K562 (cell line): ENCODE data around the gene SPATA25. TPM values are rescaled to one million over a fixed set of nuclear protein-coding genes. Genes with fewer than 3 reads are reported as not detected.

Experiments
- ATAC-seq: fragments of 200-7000 bp; cut with Tn5 transposase; 3 replicates; pipeline ENCODE4 v1.9.1; 2020; ENCODE audit warnings: moderate library complexity
- BruUV-seq: library from RNA; stranded (reverse); fragments of 400-500 nt; replicated peaks from 2 replicates; lab custom pipeline; 2021; lab: Mats Ljungman, UMichigan
- CTCF ChIA-PET: fragments of 300-600 bp; formaldehyde crosslinking; extraction: SDS; loops from one replicate; lab custom pipeline; 2021; ENCODE audit warnings: low intra/inter-chr PET ratio; lab: Yijun Ruan, JAX
- POLR2A ChIA-PET: fragments of 300-600, 350-650 bp; sonication (Branson Sonifier 250); formaldehyde crosslinking; extraction: SDS; loops from one replicate; lab custom pipeline; 2021; ENCODE audit warnings: antibody characterized with exemption, inconsistent platforms; lab: Yijun Ruan, JAX
- DNase-seq, 4 experiments: peaks; one replicate each; pipeline versions ENCODE4 v3.0.0 to v3.0.0-alpha.2; 2011 to 2018; ENCODE audit warnings: low spot score in 3 of 4, mixed read lengths in 3 of 4; ENCODE audit errors: extremely low read depth in 1 of 4
- FAIRE-seq: peaks from 2 replicates; lab custom pipeline; 2011; peaks lifted over from hg19 to GRCh38; lab: Jason Lieb, UNC
- H2AFZ ChIP-seq: 2 replicates; pipeline ENCODE4 v1.6.0; 2011; ENCODE audit warnings: low read depth, low read length, control low read depth, inconsistent platforms
- H3K27ac ChIP-seq: fragments of 200-600 bp; 3 replicates; pipeline ENCODE4 v1.8.0; 2011; ENCODE audit warnings: low read depth, mild to moderate bottlenecking, control low read depth, inconsistent platforms, low read length, moderate library complexity, mixed read lengths; ENCODE audit errors: extremely low read depth
- H3K27me3 ChIP-seq, 2 experiments: fragments of 300-600 bp in 1 of 2; 2 replicates in 1 of 2; 3 replicates in 1 of 2; pipeline versions ENCODE4 v1.6.0 to v1.8.0; 2011; ENCODE audit warnings: inconsistent platforms in 2 of 2, low read length in 2 of 2, mild to moderate bottlenecking in 1 of 2, mixed read lengths in 1 of 2, moderate library complexity in 1 of 2; ENCODE audit not compliant: control insufficient read depth in 2 of 2, insufficient read depth in 2 of 2
- H3K36me3 ChIP-seq: fragments of 300-600 bp; 3 replicates; pipeline ENCODE4 v1.8.0; 2011; ENCODE audit warnings: mild to moderate bottlenecking, low read length, inconsistent platforms; ENCODE audit not compliant: control insufficient read depth, insufficient read depth
- H3K4me1 ChIP-seq, 2 experiments: fragments of 200-600 bp in 1 of 2; replicated peaks in 1 of 2; 2 replicates in 1 of 2; 3 replicates in 1 of 2; pipeline versions ENCODE4 v1.5.1 to v1.8.0; 2011; ENCODE audit warnings: inconsistent platforms in 2 of 2, low read length in 2 of 2, mild to moderate bottlenecking in 1 of 2, mixed read lengths in 1 of 2, moderate library complexity in 1 of 2; ENCODE audit not compliant: control insufficient read depth in 2 of 2, insufficient read depth in 2 of 2
- H3K4me2 ChIP-seq: 2 replicates; pipeline ENCODE4 v1.6.1; 2011; ENCODE audit warnings: low read length, control low read depth, inconsistent platforms, mixed read lengths; ENCODE audit not compliant: insufficient read depth
- H3K4me3 ChIP-seq: fragments of 200-600 bp; sonication (generic), shearing (Covaris generic); 2 replicates; pipeline ENCODE4 v1.5.1; 2016; ENCODE audit warnings: control low read depth, inconsistent platforms
- H3K79me2 ChIP-seq: fragments of 200-600 bp; 3 replicates; pipeline ENCODE4 v1.8.0; 2011; ENCODE audit warnings: low read length, inconsistent platforms; ENCODE audit not compliant: control insufficient read depth, insufficient read depth
- H3K9ac ChIP-seq, 2 experiments: 2 replicates each; pipeline versions ENCODE4 v1.6.0 to v1.6.1; 2011; ENCODE audit warnings: low read depth in 2 of 2, low read length in 2 of 2, control low read depth in 1 of 2, inconsistent platforms in 1 of 2, mild to moderate bottlenecking in 1 of 2, mixed read lengths in 1 of 2; ENCODE audit not compliant: insufficient read depth in 1 of 2
- H3K9me1 ChIP-seq: one replicate; pipeline ENCODE4 v1.6.0; 2011; ENCODE audit warnings: inconsistent platforms, mild to moderate bottlenecking, low read length, moderate library complexity; ENCODE audit not compliant: control insufficient read depth, insufficient read depth
- H3K9me3 ChIP-seq: replicated peaks from 2 replicates; pipeline ENCODE4 v1.5.1; 2011; ENCODE audit warnings: low read depth, low read length, inconsistent platforms; ENCODE audit not compliant: control insufficient read depth, insufficient read depth
- H4K20me1 ChIP-seq: replicated peaks from 2 replicates; pipeline ENCODE4 v1.6.1; 2011; ENCODE audit warnings: low read length, inconsistent platforms, mixed read lengths; ENCODE audit not compliant: control insufficient read depth, insufficient read depth
- CEBPG ChIP-seq, 3 experiments: fragments of 200-800 bp in 1 of 3; sonication (Bioruptor generic) in 1 of 3; sonication (generic) in 1 of 3; formaldehyde crosslinking in 1 of 3; IDR thresholded peaks in 2 of 3; conservative IDR thresholded peaks in 1 of 3; 2 replicates each; pipeline versions ENCODE4 v1.6.1 to v1.8.0; 2016 to 2022; ENCODE audit warnings: missing compliant biosample characterization in 2 of 3, missing genetic modification characterization in 2 of 3, mild to moderate bottlenecking in 1 of 3, missing genetic modification reagents in 1 of 3
- NELFE ChIP-seq: IDR thresholded peaks from 2 replicates; pipeline ENCODE4 v1.6.1; 2011; ENCODE audit warnings: mild to moderate bottlenecking; ENCODE audit not compliant: insufficient read depth, insufficient read length
- SPI1 ChIP-seq: IDR thresholded peaks from 2 replicates; pipeline ENCODE4 v1.6.1; 2011; ENCODE audit warnings: low read depth, low read length, control low read depth, borderline replicate concordance
- WGBS: fragments of 100-300 bp; shearing (Covaris generic); methylation state at CpG from one replicate; pipeline ENCODE4 v1.1.6; 2016; ENCODE audit warnings: low coverage, mixed read lengths; ENCODE audit not compliant: insufficient coverage; ENCODE audit errors: missing lambda C conversion rate; 5-methylcytosine and 5-hydroxymethylcytosine counted together
- in situ Hi-C: fragments of 300-500 bp; cut with MboI; formaldehyde crosslinking; loops from 4 replicates; pipeline ENCODE4 v1.15.0; 2018; ENCODE audit warnings: inconsistent platforms, mixed read lengths
- intact Hi-C: fragments of 100-400 bp; cut with micrococcal nuclease; formaldehyde crosslinking; loops from 2 replicates; pipeline ENCODE4 v1.14.2; 2022
- polyA plus RNA-seq, 8 experiments: library from polyadenylated mRNA; depleted of rRNA in 4 of 8; stranded (reverse) in 5 of 8; unstranded in 3 of 8; fragments of >200 nt; fragmentation: Nextera tagmentation in 2 of 8; fragmentation: Illumina TruSeq in 1 of 8; extraction: Ambion mirVana in 2 of 8; extraction: Trizol in 1 of 8; gene quantifications; 2 replicates each; pipeline versions ENCODE4 v1.2.1 to v1.2.3, GENCODE V29; 2011 to 2014; ENCODE audit warnings: inconsistent platforms in 1 of 8, missing spikeins in 1 of 8
- total RNA-seq, 7 experiments: library from RNA; depleted of rRNA in 6 of 7; stranded (reverse); fragments of >200 nt in 6 of 7; fragmentation: Illumina TruSeq in 2 of 7; extraction: Trizol in 2 of 7; gene quantifications; 2 replicates each; pipeline versions ENCODE4 v1.2.1 to v1.2.3, GENCODE V29; 2011 to 2021; ENCODE audit warnings: low replicate concordance in 1 of 7

Gene SPATA25
- total and polyA plus RNA-seq, 9 of the 15 experiments (the other 6 are each of a cell fraction or from before 2014, with no cell fraction given): 0.21 to 0.95 (median 0.53) TPM; not detected in 3

- no peaks in the 10 kb centered on the region for H3K27me3 ChIP-seq
- 0 out of 2 replicates have a peak, but pooled peaks cover 3% of the 10 kb centered on the region for H4K20me1 ChIP-seq
- no peak overlapping the region for H3K27ac ChIP-seq
- no peaks in the 10 kb centered on the region for H3K9me1 ChIP-seq
- H3K36me3 ChIP-seq: no peaks in the 10 kb centered on the region
- no peak overlapping the region for H3K4me3 ChIP-seq
- TF ChIP-seq NELFE (no peak), CEBPG (CRISPR knock-in tag; IDR thresholded peaks at IDR 0.05) (peak; percentile 35; the same call in 1 of the 2 replicates), CEBPG (tag; conservative IDR thresholded peaks at IDR 0.05 in 1 of 2, IDR thresholded peaks at IDR 0.05 in 1 of 2) (no peak), SPI1 (peak; percentile 50; the same call in 1 of the 2 replicates)
- DNase-seq (no peak), FAIRE-seq (no peak), ATAC-seq (no peak)
- in situ Hi-C loops (no loop called here), intact Hi-C loops (no loop called here)
- H3K4me1 ChIP-seq: peaks cover 10% of the 10 kb centered on the region in 2 experiments; a peak in 4 of 5 replicates
- no peak overlapping the region for H3K4me2 ChIP-seq
- H3K79me2 ChIP-seq: no peaks in the 10 kb centered on the region
- H2AFZ ChIP-seq: no peak overlapping the region
- 16% methylated on average over 9 of the region's 9 CpGs for WGBS
- no peaks in the 10 kb centered on the region for H3K9me3 ChIP-seq
- no peak overlapping the region for H3K9ac ChIP-seq
- ChIA-PET POLR2A (interaction anchor here (1.1 to 8.0 kb wide), 7 partner anchors 8 to 40 kb away, joined by 3 to 91 read pairs (median 6); partner anchors contain the start of genes PCIF1 and SPATA25), CTCF (no interaction called here)
- no TSS peak for BruUV-seq
Measured at GRCh38 chr20:45920462-45921336, 33.3 kb upstream of the SPATA25 start.
